ENCODE data around the gene MEI4.

GRCh38 chr6:77656999-77657764 is 4.3 kb downstream of the MEI4 start:
- TF ChIP-seq POLR2A (IDR thresholded peaks at IDR 0.05; ENCODE audit: low read length): no peak
- TF ChIP-seq GATA1 (IDR thresholded peaks at IDR 0.05; ENCODE audit: low read depth, low read length): no peak

Data from erythroblast (primary cell).